GM19452 (cell line): ENCODE results near the gene CEL.

Source experiments
- ATAC-seq: cut with Tn5 transposase; IDR thresholded peaks from one replicate; pipeline ENCODE4 v1.9.1; 2021; ENCODE audit not compliant: unreplicated experiment

CEL gene

GRCh38 chr9:133114886-133115603, 53.3 kb downstream of the CEL start:
- ATAC-seq, result no peak

- ATAC-seq, result peak; percentile 62
Measured at GRCh38 chr9:133115604-133116345, 54.0 kb downstream of the CEL start.

- no peak for ATAC-seq
Measured at GRCh38 chr9:133116346-133117231, 54.8 kb downstream of the CEL start.

GRCh38 chr9:133117271-133118178, 55.7 kb downstream of the CEL start:
- no peak for ATAC-seq

GRCh38 chr9:133118179-133118520, 56.4 kb downstream of the CEL start:
- no peak for ATAC-seq

DNA sequence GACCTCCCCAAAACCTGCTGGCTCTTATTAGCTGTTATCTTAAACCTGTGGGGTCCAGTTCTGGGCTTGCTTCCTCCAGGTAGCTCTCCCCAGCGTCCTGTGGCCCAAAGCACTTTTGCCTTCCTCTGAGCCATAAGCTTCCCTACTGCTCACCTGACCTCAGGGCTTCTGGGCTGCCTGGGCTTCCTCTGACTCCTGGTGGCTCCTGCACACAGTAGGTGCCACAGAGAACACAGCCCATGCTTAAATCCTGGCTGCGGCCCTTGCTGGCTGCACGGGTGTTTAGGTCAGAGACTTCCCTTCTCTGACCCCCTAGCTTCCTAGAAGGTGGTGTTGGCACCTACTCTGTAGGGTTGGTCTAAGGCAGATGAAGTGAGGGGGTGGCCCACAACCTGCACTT, 56.8 kb downstream of the CEL start:
- ATAC-seq, result no peak

GRCh38 chr9:133119103-133119845, 57.5 kb downstream of the CEL start:
- no peak for ATAC-seq

- ATAC-seq, result no peak
Measured at GRCh38 chr9:133119846-133120500, 58.2 kb downstream of the CEL start.

DNA sequence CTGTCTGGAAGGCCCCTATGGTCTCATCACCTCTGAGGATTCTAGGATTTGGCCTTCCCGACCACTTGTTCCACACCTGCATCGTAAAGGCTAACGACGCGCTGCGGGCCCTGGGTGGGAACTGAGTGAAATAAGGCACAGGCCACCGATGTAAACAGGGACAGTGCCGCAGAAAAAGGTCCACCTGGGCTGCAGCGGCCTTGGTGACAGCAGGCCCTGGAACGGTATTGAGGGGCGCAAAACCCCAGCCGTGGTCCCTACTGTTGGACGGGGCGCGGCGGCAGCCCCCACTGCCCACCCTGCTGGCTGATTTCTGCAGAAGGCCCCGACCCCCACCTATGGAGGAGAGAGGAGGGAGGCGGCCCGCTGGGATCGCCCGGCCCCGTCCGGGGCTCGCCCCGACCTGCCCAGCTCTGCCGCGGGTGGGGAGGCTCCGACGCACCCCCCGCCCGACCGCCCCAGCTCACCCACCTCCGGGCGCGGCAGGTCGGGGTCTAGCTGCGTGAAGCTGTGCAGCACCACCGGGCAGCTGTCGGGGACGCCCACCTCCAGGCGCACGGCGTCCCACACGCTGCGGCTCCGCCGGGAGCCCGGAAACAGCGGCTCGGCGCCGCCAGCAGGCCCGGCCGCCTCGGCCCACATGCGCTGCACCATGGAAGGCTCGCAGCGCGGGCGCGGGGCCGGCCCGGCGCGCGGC, 58.9 kb downstream of the CEL start:
- ATAC-seq, result peak; percentile 21
